Embryonic facial prominence (tissue), 1 donor: ENCODE results near the gene MAN1C1.

Experiments used
- DNase-seq: peaks from one replicate; pipeline ENCODE4 v3.0.0-alpha.2; 2016; ENCODE audit errors: extremely low spot score

Gene MAN1C1

GRCh38 chr1:25614501-25615171 is 2.0 kb upstream of the MAN1C1 start:
- DNase-seq, result no peak

GRCh38 chr1:25615172-25615541 is 1.4 kb upstream of the MAN1C1 start:
- DNase-seq, result no peak

GRCh38 chr1:25615563-25616094 is 962 bp upstream of the MAN1C1 start:
- DNase-seq, result no peak

GRCh38 chr1:25616987-25617624 is 515 bp downstream of the MAN1C1 start:
- DNase-seq, result no peak

- DNase-seq, result no peak
Observed at GRCh38 chr1:25617625-25618432, 1.2 kb downstream of the MAN1C1 start.

- no peak for DNase-seq
Observed at GRCh38 chr1:25618433-25618808, 1.8 kb downstream of the MAN1C1 start.

GRCh38 chr1:25619101-25619890 is 2.7 kb downstream of the MAN1C1 start:
- DNase-seq, result no peak

GRCh38 chr1:25620211-25620610 is 3.6 kb downstream of the MAN1C1 start:
- no peak for DNase-seq

- no peak for DNase-seq
Observed at GRCh38 chr1:25620701-25621350, 4.2 kb downstream of the MAN1C1 start.

- no peak for DNase-seq
Observed at GRCh38 chr1:25621876-25622275, 5.3 kb downstream of the MAN1C1 start.

- no peak for DNase-seq
Observed at GRCh38 chr1:25622531-25622930, 5.9 kb downstream of the MAN1C1 start.

GRCh38 chr1:25623007-25623406 is 6.4 kb downstream of the MAN1C1 start:
- no peak for DNase-seq

GRCh38 chr1:25623731-25624130 is 7.1 kb downstream of the MAN1C1 start:
- DNase-seq, result no peak

- no peak for DNase-seq
Observed at GRCh38 chr1:25624156-25624555, 7.6 kb downstream of the MAN1C1 start.

- no peak for DNase-seq
Observed at GRCh38 chr1:25624604-25625003, 8.0 kb downstream of the MAN1C1 start.

- DNase-seq, result no peak
Observed at GRCh38 chr1:25626018-25626417, 9.4 kb downstream of the MAN1C1 start.

- no peak for DNase-seq
Observed at GRCh38 chr1:25628741-25629421, 12.3 kb downstream of the MAN1C1 start.

GRCh38 chr1:25629836-25630235 is 13.2 kb downstream of the MAN1C1 start:
- DNase-seq, result no peak

- no peak for DNase-seq
Observed at GRCh38 chr1:25631750-25632485, 15.3 kb downstream of the MAN1C1 start.

- no peak for DNase-seq
Observed at GRCh38 chr1:25634066-25634465, 17.5 kb downstream of the MAN1C1 start.
